ENCODE data around the gene FOXP1.

The FOXP1 gene

GRCh38 chr3:71607364-71607763 is 23.8 kb upstream of the FOXP1 start:
- Histone ChIP-seq H3K4me3 (ENCODE audit: low read length) (no peak overlapping the region), H3K27me3 (replicated peaks; ENCODE audit: control insufficient read depth, insufficient read depth, low read length) (no peaks in the 10 kb centered on the region), H3K36me3 (ENCODE audit: control insufficient read depth, insufficient read depth, low read length, severe bottlenecking) (no peaks in the 10 kb centered on the region), H3K9me3 (ENCODE audit: control insufficient read depth, low read length) (no peaks in the 10 kb centered on the region), H3K4me1 (ENCODE audit: control insufficient read depth, insufficient read depth, low read length) (no peaks in the 10 kb centered on the region), H3K9ac (ENCODE audit: low read length) (no peak overlapping the region)
- no peak for DNase-seq (ENCODE audit: low read depth)

DNA sequence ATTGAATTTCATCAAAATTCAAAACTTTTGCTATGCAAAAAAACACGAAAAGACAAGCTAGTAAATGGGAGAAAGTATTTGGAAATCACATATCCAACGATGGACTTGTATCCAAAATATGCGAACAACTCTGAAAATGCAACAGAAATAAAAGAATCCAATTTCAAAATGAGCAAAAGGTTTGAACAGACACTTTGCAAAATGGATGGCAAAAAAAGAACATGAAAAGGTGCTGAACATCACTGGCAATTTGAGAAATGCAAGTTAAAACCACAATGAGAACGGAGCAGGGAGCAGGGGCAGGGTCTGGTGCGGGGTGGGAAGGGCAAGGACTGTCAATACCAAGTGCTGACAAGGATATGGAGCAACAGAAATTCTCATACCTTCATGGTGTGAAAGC is 23.1 kb upstream of the FOXP1 start:
- H3K9ac ChIP-seq (ENCODE audit: low read length) = no peak overlapping the region
- H3K9me3 ChIP-seq (ENCODE audit: control insufficient read depth, low read length) = no peaks in the 10 kb centered on the region
- H3K36me3 ChIP-seq (ENCODE audit: control insufficient read depth, insufficient read depth, low read length, severe bottlenecking) = no peaks in the 10 kb centered on the region
- no peak overlapping the region for H3K4me3 ChIP-seq (ENCODE audit: low read length)
- no peaks in the 10 kb centered on the region for H3K27me3 ChIP-seq (replicated peaks; ENCODE audit: control insufficient read depth, insufficient read depth, low read length)
- DNase-seq (ENCODE audit: low read depth) = no peak
- H3K4me1 ChIP-seq (ENCODE audit: control insufficient read depth, insufficient read depth, low read length) = peaks cover 4% of the 10 kb centered on the region

- Histone ChIP-seq H3K9me3 (ENCODE audit: control insufficient read depth, low read length) (no peaks in the 10 kb centered on the region), H3K9ac (ENCODE audit: low read length) (no peak overlapping the region), H3K4me1 (ENCODE audit: control insufficient read depth, insufficient read depth, low read length) (peaks cover 14% of the 10 kb centered on the region), H3K36me3 (ENCODE audit: control insufficient read depth, insufficient read depth, low read length, severe bottlenecking) (no peaks in the 10 kb centered on the region), H3K27me3 (replicated peaks; ENCODE audit: control insufficient read depth, insufficient read depth, low read length) (no peaks in the 10 kb centered on the region), H3K4me3 (ENCODE audit: low read length) (no peak overlapping the region)
- no peak for DNase-seq (ENCODE audit: low read depth)
Observed at GRCh38 chr3:71602256-71602655, 18.7 kb upstream of the FOXP1 start.

DNA sequence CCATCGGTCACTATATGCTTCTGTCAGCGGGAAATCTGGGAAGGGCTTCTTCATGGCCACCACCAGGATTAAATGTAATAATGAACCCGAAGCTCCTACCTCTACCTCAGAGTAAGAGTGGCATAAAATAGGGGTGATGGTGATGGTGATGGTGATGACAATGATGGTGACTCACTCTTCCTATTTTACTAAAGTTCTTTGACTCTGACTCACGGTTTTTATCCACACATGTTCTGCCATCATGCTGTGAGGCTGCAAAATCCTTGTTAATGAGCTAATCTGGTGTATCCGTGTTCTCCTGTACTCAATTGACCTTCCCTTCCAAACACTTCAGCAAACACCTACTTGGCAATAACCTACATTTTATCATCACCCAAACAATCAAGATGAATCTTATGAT is 18.3 kb upstream of the FOXP1 start:
- Histone ChIP-seq H3K9me3 (ENCODE audit: control insufficient read depth, low read length) (no peaks in the 10 kb centered on the region), H3K27me3 (replicated peaks; ENCODE audit: control insufficient read depth, insufficient read depth, low read length) (no peaks in the 10 kb centered on the region), H3K36me3 (ENCODE audit: control insufficient read depth, insufficient read depth, low read length, severe bottlenecking) (no peaks in the 10 kb centered on the region), H3K4me3 (ENCODE audit: low read length) (no peak overlapping the region), H3K9ac (ENCODE audit: low read length) (no peak overlapping the region), H3K4me1 (ENCODE audit: control insufficient read depth, insufficient read depth, low read length) (peaks cover 14% of the 10 kb centered on the region)
- peak; percentile 14 for DNase-seq (ENCODE audit: low read depth)

DNA sequence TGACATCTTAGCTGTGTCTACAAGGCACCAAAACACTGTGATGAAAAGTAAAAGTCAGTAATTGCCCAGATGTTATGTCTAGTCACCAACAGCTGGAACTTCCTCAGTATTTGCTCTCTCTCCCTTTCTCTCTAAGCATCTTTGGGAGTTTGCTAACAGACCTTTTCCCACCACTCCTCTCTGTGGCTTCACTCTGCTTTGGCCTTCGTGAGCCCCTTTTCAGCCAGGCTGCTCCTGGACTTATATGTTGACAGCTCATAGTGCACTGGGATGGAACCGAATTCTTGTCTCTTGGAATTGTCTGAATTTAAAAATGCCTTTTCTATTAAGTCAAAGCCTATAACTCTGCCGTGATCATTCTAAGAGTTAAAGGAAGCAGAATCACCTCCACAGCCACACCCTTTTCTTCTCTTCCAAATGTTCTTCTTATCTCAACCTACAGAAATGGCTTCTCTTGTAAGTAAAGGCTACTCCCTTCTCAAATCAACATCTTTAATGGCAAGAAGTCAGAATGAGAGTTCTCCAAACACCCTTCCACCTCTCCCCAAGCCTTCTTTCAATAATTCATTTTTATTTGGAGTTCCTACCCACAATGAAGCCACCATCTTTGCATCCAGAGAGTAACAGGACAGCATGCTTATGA is 17.2 kb upstream of the FOXP1 start:
- Histone ChIP-seq H3K27me3 (replicated peaks; ENCODE audit: control insufficient read depth, insufficient read depth, low read length) (no peaks in the 10 kb centered on the region), H3K4me3 (ENCODE audit: low read length) (no peak overlapping the region)

GRCh38 chr3:71599416-71599815 is 15.9 kb upstream of the FOXP1 start:
- DNase-seq (ENCODE audit: low read depth) = peak; percentile 63
- Histone ChIP-seq H3K4me1 (ENCODE audit: control insufficient read depth, insufficient read depth, low read length) (peaks cover 14% of the 10 kb centered on the region), H3K9me3 (ENCODE audit: control insufficient read depth, low read length) (no peaks in the 10 kb centered on the region), H3K36me3 (ENCODE audit: control insufficient read depth, insufficient read depth, low read length, severe bottlenecking) (no peaks in the 10 kb centered on the region), H3K27me3 (replicated peaks; ENCODE audit: control insufficient read depth, insufficient read depth, low read length) (no peaks in the 10 kb centered on the region), H3K9ac (ENCODE audit: low read length) (no peak overlapping the region), H3K4me3 (ENCODE audit: low read length) (no peak overlapping the region)

More for the DNA sequence above, 17.2 kb upstream of the FOXP1 start:
- no peaks in the 10 kb centered on the region for H3K9me3 ChIP-seq (ENCODE audit: control insufficient read depth, low read length)
- no peak overlapping the region for H3K9ac ChIP-seq (ENCODE audit: low read length)
- H3K36me3 ChIP-seq (ENCODE audit: control insufficient read depth, insufficient read depth, low read length, severe bottlenecking) = no peaks in the 10 kb centered on the region
- DNase-seq (ENCODE audit: low read depth) = no peak
- peaks cover 14% of the 10 kb centered on the region for H3K4me1 ChIP-seq (ENCODE audit: control insufficient read depth, insufficient read depth, low read length)

DNA sequence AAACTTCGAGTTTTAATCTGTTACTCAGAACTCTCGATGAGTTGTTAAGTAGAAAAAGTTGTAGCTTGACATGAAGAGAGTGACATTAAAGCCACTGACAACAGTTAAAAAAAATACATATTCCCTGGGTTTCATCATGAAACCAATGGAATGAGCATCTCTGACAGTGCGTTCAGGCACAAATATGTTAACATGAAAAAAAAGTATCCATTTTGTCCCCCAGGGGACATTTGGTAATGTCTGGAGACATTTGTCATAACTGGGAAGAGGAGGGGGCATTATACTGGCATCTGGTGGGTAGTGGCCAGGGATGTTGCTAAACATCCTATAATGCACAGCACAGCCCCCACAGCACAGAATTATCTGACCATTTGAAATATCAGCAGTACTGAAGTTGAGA is 14.8 kb upstream of the FOXP1 start:
- H3K9ac ChIP-seq (ENCODE audit: low read length) = no peak overlapping the region
- peaks cover 14% of the 10 kb centered on the region for H3K4me1 ChIP-seq (ENCODE audit: control insufficient read depth, insufficient read depth, low read length)
- H3K36me3 ChIP-seq (ENCODE audit: control insufficient read depth, insufficient read depth, low read length, severe bottlenecking) = no peaks in the 10 kb centered on the region
- no peaks in the 10 kb centered on the region for H3K9me3 ChIP-seq (ENCODE audit: control insufficient read depth, low read length)
- no peak for DNase-seq (ENCODE audit: low read depth)
- H3K27me3 ChIP-seq (replicated peaks; ENCODE audit: control insufficient read depth, insufficient read depth, low read length) = no peaks in the 10 kb centered on the region
- H3K4me3 ChIP-seq (ENCODE audit: low read length) = no peak overlapping the region

DNA sequence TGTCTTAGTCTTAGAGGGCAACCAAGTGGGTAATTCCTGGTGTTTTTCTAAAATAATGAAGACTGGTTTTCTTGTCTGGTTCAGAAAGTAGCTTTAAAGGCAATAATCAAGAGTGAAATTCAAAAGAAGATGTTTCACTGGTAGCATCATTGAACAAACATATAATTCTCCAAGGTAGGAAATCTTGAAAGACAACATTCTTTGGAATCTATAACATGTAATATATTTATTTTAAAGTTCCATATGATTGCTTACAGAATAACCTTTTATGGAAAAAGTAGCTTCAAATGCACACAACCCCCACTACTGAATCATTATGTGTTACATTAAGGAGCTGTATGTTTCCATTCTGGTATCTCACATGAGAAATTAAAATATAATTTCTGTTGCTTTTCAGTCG is 13.8 kb upstream of the FOXP1 start:
- no peaks in the 10 kb centered on the region for H3K9me3 ChIP-seq (ENCODE audit: control insufficient read depth, low read length)
- H3K4me1 ChIP-seq (ENCODE audit: control insufficient read depth, insufficient read depth, low read length) = peaks cover 14% of the 10 kb centered on the region
- no peak overlapping the region for H3K4me3 ChIP-seq (ENCODE audit: low read length)
- no peak overlapping the region for H3K9ac ChIP-seq (ENCODE audit: low read length)
- no peak for DNase-seq (ENCODE audit: low read depth)
- no peaks in the 10 kb centered on the region for H3K36me3 ChIP-seq (ENCODE audit: control insufficient read depth, insufficient read depth, low read length, severe bottlenecking)
- H3K27me3 ChIP-seq (replicated peaks; ENCODE audit: control insufficient read depth, insufficient read depth, low read length) = no peaks in the 10 kb centered on the region

GRCh38 chr3:71593106-71593505 is 9.6 kb upstream of the FOXP1 start:
- Histone ChIP-seq H3K4me1 (ENCODE audit: control insufficient read depth, insufficient read depth, low read length) (no peaks in the 10 kb centered on the region), H3K36me3 (ENCODE audit: control insufficient read depth, insufficient read depth, low read length, severe bottlenecking) (no peaks in the 10 kb centered on the region), H3K9ac (ENCODE audit: low read length) (no peak overlapping the region), H3K9me3 (ENCODE audit: control insufficient read depth, low read length) (peaks cover 6% of the 10 kb centered on the region), H3K27me3 (replicated peaks; ENCODE audit: control insufficient read depth, insufficient read depth, low read length) (no peaks in the 10 kb centered on the region), H3K4me3 (ENCODE audit: low read length) (no peak overlapping the region)
- no peak for DNase-seq (ENCODE audit: low read depth)

DNA sequence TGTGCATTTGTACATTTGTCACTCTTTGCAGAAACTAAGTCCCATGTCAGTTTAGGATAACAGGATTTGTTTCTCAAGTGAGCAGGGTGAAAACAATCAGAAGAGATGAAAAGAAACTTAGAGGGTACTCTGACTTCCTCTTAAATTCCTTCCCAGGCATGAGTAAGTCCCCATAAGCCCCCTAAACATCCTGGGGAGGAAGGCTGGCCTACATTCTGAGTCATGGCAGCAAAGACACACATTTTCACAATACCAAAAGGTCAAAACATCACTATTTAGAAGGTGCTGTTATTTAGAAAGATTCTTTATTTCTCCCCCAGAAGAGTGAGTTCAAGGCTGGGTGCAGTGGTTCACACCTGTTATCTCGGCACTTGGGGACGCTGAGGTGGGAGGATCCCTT is 7.6 kb upstream of the FOXP1 start:
- peaks cover 4% of the 10 kb centered on the region for H3K4me1 ChIP-seq (ENCODE audit: control insufficient read depth, insufficient read depth, low read length)
- no peak overlapping the region for H3K9ac ChIP-seq (ENCODE audit: low read length)
- H3K9me3 ChIP-seq (ENCODE audit: control insufficient read depth, low read length) = peaks cover 6% of the 10 kb centered on the region
- no peak for DNase-seq (ENCODE audit: low read depth)
- no peaks in the 10 kb centered on the region for H3K36me3 ChIP-seq (ENCODE audit: control insufficient read depth, insufficient read depth, low read length, severe bottlenecking)
- H3K4me3 ChIP-seq (ENCODE audit: low read length) = no peak overlapping the region
- H3K27me3 ChIP-seq (replicated peaks; ENCODE audit: control insufficient read depth, insufficient read depth, low read length) = no peaks in the 10 kb centered on the region

DNA sequence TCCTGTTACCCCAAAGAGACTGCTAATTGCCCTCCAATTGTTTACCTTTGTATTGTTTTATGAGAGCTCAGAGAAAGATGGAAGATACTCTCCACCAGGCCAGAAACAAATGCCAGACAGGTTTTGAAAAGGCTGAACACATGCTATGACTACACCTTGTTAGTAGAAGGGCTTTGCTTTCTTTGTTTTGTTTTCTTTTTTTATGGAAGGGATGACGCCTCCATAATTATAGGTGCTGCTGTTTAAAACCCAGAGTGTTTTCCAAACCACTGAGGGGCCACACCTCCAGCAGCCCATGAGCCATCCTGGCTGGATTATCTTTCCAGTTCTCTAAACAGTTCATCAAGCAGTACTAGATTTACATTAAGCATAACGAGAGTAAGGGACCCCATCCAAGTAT is 5.6 kb upstream of the FOXP1 start:
- DNase-seq (ENCODE audit: low read depth) = no peak
- no peaks in the 10 kb centered on the region for H3K27me3 ChIP-seq (replicated peaks; ENCODE audit: control insufficient read depth, insufficient read depth, low read length)

DNA sequence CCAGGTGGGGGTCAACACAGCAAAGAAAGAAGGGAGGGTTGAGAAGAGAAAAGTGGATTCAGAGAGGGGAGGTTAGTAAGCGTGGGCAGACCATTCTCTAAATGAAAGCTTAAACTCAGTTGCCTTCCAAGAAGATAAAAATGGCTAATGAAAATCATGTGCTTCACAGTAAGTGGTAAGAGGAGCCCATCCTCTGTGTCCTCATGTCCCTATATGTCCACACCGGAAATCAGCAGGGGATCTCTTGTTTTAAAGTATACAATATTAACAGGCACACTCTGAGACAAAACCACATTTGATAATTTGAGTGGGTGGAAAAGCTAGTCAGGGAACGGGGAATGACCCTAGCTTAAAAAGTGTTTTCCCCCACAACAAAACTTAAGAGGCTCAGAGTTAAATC is 4.4 kb upstream of the FOXP1 start:
- H3K9ac ChIP-seq (ENCODE audit: low read length) = no peak overlapping the region
- no peak overlapping the region for H3K4me3 ChIP-seq (ENCODE audit: low read length)
- H3K27me3 ChIP-seq (replicated peaks; ENCODE audit: control insufficient read depth, insufficient read depth, low read length) = no peaks in the 10 kb centered on the region
- H3K36me3 ChIP-seq (ENCODE audit: control insufficient read depth, insufficient read depth, low read length, severe bottlenecking) = no peaks in the 10 kb centered on the region
- H3K4me1 ChIP-seq (ENCODE audit: control insufficient read depth, insufficient read depth, low read length) = peaks cover 10% of the 10 kb centered on the region
- DNase-seq (ENCODE audit: low read depth) = no peak
- peaks cover 6% of the 10 kb centered on the region for H3K9me3 ChIP-seq (ENCODE audit: control insufficient read depth, low read length)

More for the DNA sequence above, 5.6 kb upstream of the FOXP1 start:
- peaks cover 10% of the 10 kb centered on the region for H3K4me1 ChIP-seq (ENCODE audit: control insufficient read depth, insufficient read depth, low read length)
- no peaks in the 10 kb centered on the region for H3K36me3 ChIP-seq (ENCODE audit: control insufficient read depth, insufficient read depth, low read length, severe bottlenecking)
- H3K9ac ChIP-seq (ENCODE audit: low read length) = no peak overlapping the region
- peaks cover 6% of the 10 kb centered on the region for H3K9me3 ChIP-seq (ENCODE audit: control insufficient read depth, low read length)
- no peak overlapping the region for H3K4me3 ChIP-seq (ENCODE audit: low read length)
